ENCODE measurements around the gene SPATA16.

GRCh38 chr3:173018758-173019157 is 122.3 kb downstream of the SPATA16 start:
- TF ChIP-seq, protein P1, sequence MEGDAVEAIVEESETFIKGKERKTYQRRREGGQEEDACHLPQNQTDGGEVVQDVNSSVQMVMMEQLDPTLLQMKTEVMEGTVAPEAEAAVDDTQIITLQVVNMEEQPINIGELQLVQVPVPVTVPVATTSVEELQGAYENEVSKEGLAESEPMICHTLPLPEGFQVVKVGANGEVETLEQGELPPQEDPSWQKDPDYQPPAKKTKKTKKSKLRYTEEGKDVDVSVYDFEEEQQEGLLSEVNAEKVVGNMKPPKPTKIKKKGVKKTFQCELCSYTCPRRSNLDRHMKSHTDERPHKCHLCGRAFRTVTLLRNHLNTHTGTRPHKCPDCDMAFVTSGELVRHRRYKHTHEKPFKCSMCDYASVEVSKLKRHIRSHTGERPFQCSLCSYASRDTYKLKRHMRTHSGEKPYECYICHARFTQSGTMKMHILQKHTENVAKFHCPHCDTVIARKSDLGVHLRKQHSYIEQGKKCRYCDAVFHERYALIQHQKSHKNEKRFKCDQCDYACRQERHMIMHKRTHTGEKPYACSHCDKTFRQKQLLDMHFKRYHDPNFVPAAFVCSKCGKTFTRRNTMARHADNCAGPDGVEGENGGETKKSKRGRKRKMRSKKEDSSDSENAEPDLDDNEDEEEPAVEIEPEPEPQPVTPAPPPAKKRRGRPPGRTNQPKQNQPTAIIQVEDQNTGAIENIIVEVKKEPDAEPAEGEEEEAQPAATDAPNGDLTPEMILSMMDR (IDR thresholded peaks at IDR 0.05) = no peak
- TF ChIP-seq, protein P2, sequence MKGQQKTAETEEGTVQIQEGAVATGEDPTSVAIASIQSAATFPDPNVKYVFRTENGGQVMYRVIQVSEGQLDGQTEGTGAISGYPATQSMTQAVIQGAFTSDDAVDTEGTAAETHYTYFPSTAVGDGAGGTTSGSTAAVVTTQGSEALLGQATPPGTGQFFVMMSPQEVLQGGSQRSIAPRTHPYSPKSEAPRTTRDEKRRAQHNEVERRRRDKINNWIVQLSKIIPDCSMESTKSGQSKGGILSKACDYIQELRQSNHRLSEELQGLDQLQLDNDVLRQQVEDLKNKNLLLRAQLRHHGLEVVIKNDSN (CRISPR knock-in tag; IDR thresholded peaks at IDR 0.05) = no peak
- TF ChIP-seq NFYB (CRISPR knock-in tag; conservative IDR thresholded peaks at IDR 0.05; ENCODE audit: low read depth) = no peak
- no peak for TF ChIP-seq ATF6 (CRISPR knock-in tag; IDR thresholded peaks at IDR 0.05)
- TF ChIP-seq MAX (CRISPR knock-in tag; IDR thresholded peaks at IDR 0.05) = no peak
- no peak for TF ChIP-seq SP1 (CRISPR knock-in tag; conservative IDR thresholded peaks at IDR 0.05)
- TF ChIP-seq, protein P3, sequence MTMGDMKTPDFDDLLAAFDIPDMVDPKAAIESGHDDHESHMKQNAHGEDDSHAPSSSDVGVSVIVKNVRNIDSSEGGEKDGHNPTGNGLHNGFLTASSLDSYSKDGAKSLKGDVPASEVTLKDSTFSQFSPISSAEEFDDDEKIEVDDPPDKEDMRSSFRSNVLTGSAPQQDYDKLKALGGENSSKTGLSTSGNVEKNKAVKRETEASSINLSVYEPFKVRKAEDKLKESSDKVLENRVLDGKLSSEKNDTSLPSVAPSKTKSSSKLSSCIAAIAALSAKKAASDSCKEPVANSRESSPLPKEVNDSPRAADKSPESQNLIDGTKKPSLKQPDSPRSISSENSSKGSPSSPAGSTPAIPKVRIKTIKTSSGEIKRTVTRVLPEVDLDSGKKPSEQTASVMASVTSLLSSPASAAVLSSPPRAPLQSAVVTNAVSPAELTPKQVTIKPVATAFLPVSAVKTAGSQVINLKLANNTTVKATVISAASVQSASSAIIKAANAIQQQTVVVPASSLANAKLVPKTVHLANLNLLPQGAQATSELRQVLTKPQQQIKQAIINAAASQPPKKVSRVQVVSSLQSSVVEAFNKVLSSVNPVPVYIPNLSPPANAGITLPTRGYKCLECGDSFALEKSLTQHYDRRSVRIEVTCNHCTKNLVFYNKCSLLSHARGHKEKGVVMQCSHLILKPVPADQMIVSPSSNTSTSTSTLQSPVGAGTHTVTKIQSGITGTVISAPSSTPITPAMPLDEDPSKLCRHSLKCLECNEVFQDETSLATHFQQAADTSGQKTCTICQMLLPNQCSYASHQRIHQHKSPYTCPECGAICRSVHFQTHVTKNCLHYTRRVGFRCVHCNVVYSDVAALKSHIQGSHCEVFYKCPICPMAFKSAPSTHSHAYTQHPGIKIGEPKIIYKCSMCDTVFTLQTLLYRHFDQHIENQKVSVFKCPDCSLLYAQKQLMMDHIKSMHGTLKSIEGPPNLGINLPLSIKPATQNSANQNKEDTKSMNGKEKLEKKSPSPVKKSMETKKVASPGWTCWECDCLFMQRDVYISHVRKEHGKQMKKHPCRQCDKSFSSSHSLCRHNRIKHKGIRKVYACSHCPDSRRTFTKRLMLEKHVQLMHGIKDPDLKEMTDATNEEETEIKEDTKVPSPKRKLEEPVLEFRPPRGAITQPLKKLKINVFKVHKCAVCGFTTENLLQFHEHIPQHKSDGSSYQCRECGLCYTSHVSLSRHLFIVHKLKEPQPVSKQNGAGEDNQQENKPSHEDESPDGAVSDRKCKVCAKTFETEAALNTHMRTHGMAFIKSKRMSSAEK (CRISPR knock-in tag; IDR thresholded peaks at IDR 0.05; ENCODE audit: borderline replicate concordance) = no peak
- no peak for TF ChIP-seq CREB1 (CRISPR knock-in tag; IDR thresholded peaks at IDR 0.05)
- no peak for TF ChIP-seq USF2 (CRISPR knock-in tag; IDR thresholded peaks at IDR 0.05)
- TF ChIP-seq, protein P4, sequence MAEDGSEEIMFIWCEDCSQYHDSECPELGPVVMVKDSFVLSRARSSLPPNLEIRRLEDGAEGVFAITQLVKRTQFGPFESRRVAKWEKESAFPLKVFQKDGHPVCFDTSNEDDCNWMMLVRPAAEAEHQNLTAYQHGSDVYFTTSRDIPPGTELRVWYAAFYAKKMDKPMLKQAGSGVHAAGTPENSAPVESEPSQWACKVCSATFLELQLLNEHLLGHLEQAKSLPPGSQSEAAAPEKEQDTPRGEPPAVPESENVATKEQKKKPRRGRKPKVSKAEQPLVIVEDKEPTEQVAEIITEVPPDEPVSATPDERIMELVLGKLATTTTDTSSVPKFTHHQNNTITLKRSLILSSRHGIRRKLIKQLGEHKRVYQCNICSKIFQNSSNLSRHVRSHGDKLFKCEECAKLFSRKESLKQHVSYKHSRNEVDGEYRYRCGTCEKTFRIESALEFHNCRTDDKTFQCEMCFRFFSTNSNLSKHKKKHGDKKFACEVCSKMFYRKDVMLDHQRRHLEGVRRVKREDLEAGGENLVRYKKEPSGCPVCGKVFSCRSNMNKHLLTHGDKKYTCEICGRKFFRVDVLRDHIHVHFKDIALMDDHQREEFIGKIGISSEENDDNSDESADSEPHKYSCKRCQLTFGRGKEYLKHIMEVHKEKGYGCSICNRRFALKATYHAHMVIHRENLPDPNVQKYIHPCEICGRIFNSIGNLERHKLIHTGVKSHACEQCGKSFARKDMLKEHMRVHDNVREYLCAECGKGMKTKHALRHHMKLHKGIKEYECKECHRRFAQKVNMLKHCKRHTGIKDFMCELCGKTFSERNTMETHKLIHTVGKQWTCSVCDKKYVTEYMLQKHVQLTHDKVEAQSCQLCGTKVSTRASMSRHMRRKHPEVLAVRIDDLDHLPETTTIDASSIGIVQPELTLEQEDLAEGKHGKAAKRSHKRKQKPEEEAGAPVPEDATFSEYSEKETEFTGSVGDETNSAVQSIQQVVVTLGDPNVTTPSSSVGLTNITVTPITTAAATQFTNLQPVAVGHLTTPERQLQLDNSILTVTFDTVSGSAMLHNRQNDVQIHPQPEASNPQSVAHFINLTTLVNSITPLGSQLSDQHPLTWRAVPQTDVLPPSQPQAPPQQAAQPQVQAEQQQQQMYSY (CRISPR knock-in tag; IDR thresholded peaks at IDR 0.05) = no peak
- TF ChIP-seq KAT7 (CRISPR knock-in tag; IDR thresholded peaks at IDR 0.05; ENCODE audit: borderline replicate concordance) = no peak
- no peak for TF ChIP-seq JUN (CRISPR knock-in tag; IDR thresholded peaks at IDR 0.05)
